C4-2B (cell line): ENCODE results near the gene TSPAN15.

Experiments
- ZFX ChIP-seq: fragments of 450-650 bp; IDR thresholded peaks from 2 replicates; pipeline ENCODE4 v1.6.1; 2017
- TF ChIP-seq, protein P1 (sequence below): fragments of 450-650 bp; conservative IDR thresholded peaks from 2 replicates; pipeline ENCODE4 v1.5.1; 2017; ENCODE audit warnings: mild to moderate bottlenecking

DNA sequence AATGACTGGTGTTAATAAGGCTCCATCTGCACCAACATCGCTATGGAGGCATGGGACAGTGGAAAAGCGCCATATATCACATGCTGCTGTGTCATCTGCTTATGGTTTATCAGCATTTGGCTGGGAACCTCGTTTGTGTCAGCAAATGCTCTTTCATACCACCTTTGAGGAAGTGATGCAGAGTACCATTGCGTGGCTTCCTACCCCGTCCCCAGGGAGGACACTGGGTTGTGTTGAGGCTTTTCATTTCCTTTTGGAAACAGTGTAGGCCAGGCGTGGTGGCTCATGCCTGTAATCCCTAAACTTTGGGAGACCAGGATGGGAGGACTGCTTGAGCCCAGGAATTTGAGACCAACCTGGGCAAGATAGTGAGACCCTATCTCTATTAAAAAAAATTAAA is 41.3 kb upstream of the TSPAN15 start:
- TF ChIP-seq, protein P1, sequence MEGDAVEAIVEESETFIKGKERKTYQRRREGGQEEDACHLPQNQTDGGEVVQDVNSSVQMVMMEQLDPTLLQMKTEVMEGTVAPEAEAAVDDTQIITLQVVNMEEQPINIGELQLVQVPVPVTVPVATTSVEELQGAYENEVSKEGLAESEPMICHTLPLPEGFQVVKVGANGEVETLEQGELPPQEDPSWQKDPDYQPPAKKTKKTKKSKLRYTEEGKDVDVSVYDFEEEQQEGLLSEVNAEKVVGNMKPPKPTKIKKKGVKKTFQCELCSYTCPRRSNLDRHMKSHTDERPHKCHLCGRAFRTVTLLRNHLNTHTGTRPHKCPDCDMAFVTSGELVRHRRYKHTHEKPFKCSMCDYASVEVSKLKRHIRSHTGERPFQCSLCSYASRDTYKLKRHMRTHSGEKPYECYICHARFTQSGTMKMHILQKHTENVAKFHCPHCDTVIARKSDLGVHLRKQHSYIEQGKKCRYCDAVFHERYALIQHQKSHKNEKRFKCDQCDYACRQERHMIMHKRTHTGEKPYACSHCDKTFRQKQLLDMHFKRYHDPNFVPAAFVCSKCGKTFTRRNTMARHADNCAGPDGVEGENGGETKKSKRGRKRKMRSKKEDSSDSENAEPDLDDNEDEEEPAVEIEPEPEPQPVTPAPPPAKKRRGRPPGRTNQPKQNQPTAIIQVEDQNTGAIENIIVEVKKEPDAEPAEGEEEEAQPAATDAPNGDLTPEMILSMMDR: no peak
- no peak for TF ChIP-seq ZFX
